ENCODE data around the gene SELPLG.
"Not testable (repeated sequence)": the region's sequence is repeated elsewhere in the genome, so short reads cannot be mapped to it uniquely, and the experiment has no call there.

Gene SELPLG

GRCh38 chr12:108602976-108603704 lies 30.6 kb downstream of the SELPLG start:
- no peak for DNase-seq

DNA sequence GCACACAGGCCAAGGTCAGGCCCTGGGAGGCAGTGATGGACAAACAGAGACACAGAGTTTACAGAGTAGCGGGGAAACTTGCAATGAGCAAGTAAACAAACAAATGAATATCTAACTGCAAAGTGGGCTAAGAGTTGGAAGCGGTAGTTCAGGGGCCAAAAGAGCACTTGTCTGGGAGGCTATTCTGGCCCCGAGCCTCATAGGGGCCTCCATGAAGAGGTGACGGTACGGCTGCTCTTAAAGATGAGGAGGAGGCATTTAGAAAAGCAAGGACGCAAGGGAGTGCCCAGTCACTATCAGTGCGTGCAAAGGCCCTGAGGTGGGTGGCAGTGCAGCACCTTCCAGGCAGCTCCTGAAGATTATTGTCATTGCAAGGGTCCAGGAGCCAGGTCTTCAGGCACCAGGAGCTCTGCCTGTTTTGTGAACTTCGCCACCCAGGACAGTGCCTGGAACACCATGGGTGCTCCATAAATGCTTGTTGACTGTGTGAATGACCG lies 31.4 kb downstream of the SELPLG start:
- no peak for DNase-seq

DNA sequence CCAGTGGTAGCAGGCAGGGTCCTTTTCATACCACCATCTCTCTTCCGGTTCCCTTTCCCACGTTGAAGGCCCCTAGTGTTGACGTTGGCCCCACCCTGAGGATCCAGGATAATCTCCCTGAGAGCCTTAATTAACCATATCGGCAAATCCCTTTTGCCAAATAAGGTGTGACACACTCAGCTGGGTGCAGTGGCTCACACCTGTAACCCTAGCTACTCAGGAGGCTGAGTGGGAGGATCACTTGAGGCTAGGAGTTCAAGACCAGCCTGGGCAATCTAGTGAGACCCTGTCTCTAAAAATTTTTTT lies 33.0 kb downstream of the SELPLG start:
- no peak for DNase-seq

- no peak for DNase-seq
Measured at GRCh38 chr12:108599948-108600701, 33.6 kb downstream of the SELPLG start.

DNA sequence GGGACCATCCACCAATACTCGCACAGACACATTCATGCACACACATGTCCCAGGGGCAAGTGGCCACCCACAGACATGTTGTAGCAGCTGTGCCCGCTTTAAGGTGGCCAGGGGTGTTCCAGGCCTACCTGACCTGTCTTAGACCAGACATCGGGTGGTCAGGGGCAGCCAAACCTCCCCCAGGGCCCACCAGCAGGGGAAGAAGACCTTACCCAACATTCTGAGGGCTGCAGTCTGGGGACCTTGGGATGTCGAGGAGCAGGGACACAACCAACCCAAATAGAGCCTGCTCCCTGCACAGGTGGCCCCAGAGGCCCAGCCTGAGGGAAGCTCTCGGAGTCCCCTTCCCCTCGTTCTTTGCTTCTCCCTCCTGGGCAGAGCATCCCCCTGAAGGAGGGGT lies 34.2 kb downstream of the SELPLG start:
- DNase-seq: no peak

DNA sequence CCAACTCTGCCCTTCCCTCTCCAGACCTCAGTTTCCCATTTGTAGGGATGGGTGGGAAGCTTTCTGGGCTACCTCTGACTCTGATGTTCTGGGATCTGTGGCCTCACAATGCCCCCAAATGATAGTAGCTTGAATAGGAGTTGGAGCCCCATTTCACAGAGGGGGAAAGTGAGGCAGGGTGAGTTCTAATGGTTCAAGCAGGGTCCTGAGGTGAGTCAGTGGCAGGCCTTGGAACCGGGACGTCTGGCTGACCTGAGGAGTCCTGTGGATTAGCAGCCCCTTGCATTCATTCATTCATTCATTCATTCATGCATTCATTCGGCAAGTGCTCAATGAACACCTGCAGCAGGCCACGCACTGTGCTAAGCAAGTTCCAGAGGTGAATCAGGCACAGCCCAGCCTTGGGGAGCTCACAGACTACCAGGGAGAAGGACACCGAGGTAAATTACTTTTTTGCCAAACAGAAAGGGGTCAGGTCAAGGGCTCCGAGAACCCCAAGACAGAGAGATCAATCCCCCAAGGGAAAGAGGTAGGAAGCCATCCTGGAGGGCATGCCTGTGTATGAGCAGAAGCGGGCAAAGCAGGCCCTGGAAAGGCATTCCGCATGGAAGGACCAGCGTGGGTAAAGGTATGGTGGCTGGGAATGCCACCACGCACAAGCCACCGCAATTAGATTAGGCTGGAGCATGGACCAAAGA lies 35.0 kb downstream of the SELPLG start:
- no peak for DNase-seq

GRCh38 chr12:108597559-108598471 lies 35.9 kb downstream of the SELPLG start, which contains the start of gene TMEM119:
TMEM119 (minus strand) TSS chr12:108598084; CDS start chr12:108592383, 5,701 bp downstream.
- DNase-seq: no peak

- DNase-seq: no peak
Measured at GRCh38 chr12:108596854-108597558, 36.7 kb downstream of the SELPLG start.

DNA sequence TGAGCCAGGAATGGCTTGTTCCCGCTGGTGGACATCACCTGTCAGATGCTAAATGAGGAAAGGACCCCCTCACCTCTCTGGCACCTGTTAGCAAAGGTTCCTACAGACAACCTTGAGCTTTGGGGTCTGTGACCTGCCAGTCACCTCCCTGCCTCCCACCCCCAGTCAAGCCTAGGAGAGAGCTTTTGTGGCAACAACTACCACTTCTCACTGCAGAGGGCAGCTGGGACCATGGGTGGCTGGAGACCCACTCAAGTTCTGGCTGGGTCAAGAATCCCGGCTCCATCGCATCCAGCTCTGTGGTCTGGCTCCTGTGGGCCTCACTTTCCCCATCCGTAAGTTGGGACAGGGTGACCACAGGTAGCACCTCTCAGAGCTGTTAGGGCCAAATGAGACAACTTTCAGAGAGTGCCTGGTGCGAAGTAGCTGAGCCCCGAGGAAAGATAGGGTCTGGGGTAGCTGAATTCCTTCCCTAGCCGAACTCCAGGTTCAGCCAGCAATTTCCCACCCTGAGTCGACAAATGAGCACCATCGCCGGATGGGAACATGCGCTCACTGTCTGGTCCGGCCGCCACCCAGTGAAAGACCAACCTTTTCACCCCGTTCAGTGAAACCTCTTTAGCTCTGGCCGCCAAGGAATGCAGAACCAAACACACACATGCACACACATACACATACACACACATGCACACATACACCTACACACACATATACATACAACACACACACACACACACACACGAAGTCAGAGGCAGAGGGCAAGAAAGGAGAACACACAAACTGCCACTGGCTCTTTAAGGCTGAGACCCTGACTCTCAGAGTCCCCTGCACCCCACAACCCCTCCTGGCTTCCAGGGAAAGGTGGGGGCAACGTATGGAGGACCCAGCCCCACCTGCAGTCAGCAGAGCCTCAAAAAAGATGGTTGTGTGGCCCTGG lies 37.7 kb downstream of the SELPLG start:
- DNase-seq: no peak

DNA sequence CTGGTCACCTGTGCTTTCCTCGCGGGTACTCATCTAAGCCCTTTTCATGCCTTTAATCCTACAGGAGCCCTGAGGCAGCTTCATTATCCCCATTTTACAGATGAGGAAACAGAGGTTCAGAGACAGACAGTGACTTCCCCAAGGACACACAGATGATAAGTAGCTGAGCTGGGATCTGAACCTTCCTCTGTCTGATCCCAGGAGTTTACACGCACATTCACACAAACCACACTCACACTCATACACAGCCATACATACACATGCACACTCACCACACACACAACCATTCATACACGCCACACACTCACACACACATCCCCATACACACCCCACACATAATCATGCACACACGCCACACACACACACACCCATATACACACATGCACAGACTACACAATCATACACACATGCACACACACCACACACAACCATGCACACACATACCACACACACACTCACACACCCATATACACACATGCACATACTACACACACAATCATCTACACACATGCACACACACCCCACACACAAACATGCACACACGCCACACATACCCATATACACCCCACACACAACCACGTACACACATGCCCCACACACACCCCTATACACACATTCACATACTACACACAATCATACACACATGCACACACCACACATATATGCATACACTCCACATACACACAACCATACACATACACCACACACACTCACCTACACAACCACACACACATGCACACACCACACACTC lies 38.6 kb downstream of the SELPLG start:
- no peak for DNase-seq

GRCh38 chr12:108594323-108594903 lies 39.3 kb downstream of the SELPLG start:
- no peak for DNase-seq

- no peak for DNase-seq
Measured at GRCh38 chr12:108592033-108592909, 41.4 kb downstream of the SELPLG start.

- no peak for DNase-seq
Measured at GRCh38 chr12:108591267-108591980, 42.3 kb downstream of the SELPLG start.

DNA sequence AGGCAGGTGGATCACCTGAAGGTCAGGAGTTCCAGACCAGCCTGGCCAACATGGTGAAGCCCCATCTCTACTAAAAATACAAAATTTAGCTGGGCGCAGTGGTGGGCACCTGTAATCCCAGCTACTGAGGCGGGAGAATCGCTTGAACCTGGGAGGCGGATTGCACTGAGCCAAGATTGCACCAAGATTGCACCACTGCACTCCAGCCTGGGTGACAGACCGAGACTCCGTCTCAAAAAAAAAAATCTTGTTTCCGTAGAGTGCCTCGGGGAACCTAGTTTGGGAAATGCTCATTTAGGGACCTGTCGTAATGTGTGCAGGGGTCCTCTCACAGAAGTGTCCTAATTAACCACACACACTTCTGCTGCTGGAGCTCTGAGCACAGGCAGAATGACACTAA lies 43.2 kb downstream of the SELPLG start:
- not testable (repeated sequence) for DNase-seq

GRCh38 chr12:108589840-108590229 lies 43.9 kb downstream of the SELPLG start:
- no peak for DNase-seq

DNA sequence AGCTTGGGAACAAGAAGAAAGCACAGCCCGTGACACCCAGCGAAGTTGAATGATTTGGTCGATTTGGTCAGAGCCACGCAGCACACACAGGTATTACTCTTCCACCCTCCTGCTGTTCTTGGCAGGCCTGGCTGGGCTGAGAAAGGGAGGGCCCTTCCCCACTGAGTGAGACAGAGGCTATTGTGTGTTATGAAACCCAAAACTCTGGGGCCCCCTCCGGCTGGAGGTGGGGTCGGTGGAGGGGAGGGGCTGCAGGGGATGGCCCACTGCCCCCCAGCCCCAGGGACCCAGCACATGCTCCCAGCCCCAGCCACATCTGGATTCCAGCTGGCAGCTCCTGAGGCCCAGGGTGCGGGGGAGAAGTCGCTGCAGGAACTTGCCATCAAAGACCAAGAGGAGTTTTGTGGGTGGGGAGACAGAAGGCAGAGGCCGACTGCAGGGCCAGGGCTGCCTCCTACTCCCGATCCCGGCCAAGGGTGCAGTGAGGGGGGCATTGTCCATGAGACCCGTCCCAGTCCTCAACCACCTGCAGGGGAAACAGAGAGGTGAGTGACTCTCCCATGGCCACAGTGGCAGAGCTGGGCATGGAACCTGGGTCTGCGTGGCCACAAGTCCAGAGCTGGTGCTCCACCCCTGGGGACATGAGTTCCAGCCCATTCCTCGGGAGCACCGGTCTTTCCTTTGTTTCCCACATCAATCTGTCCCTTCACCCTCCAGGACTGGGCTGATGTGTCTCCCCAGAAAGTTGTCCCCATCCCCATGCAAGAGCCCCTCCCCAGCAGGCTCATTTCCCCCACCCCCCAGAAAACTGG lies 44.5 kb downstream of the SELPLG start:
- DNase-seq: no peak

DNA sequence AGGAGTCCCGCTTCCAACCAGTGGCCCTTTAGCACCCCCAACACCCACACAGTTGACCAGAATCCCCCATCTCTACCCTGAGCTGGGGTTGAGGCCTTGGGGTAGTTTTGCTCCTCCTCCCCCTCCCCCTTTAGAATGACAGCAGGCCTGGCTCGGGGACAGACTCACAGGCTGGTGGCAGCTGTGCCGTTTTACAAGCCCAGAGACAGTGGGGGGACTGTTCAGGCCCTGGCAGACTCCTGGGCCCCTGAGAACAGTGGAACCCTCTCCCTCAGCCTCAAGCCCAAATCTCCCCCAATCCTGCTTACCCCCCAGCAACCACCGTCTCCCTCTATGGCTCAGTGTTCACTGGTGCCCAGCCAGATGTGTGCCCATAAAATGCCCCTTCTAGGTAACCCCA lies 45.9 kb downstream of the SELPLG start:
- no peak for DNase-seq

Measured in GF-D8 (cell line).